H1 (cell line): ENCODE results near the gene NPNT. TPM values are rescaled to one million over a fixed set of nuclear protein-coding genes. Genes with fewer than 3 reads are reported as not detected.

Experiments
- CTCF ChIA-PET: fragments of 300-600 bp; sonication (Branson Sonifier 250); formaldehyde crosslinking; loops from one replicate; lab custom pipeline; 2021; ENCODE audit not compliant: partially characterized antibody; lab: Charles Lee
- POLR2A ChIA-PET: fragments of 300-600 bp; sonication (Branson Sonifier 250); formaldehyde crosslinking; loops from one replicate; lab custom pipeline; 2021; ENCODE audit warnings: inconsistent platforms; ENCODE audit not compliant: partially characterized antibody; lab: Charles Lee
- DNase-seq, 2 experiments: peaks; one replicate each; pipeline versions ENCODE4 v3.0.0 to v3.0.0-alpha.2; 2010 to 2022; ENCODE audit warnings: low spot score in 2 of 2, low read depth in 1 of 2, mixed read lengths in 1 of 2
- FAIRE-seq: peaks from 2 replicates; lab custom pipeline; 2011; peaks lifted over from hg19 to GRCh38; lab: Jason Lieb, UNC
- H2AFZ ChIP-seq: 2 replicates; pipeline ENCODE4 v1.8.1; 2012; ENCODE audit warnings: low read length, inconsistent platforms
- H2AK5ac ChIP-seq: 2 replicates; pipeline ENCODE4 v1.6.1; 2013; ENCODE audit warnings: low read depth, low read length
- H2BK120ac ChIP-seq: replicated peaks from 2 replicates; pipeline ENCODE3; 2013; ENCODE audit warnings: low read depth, low read length, inconsistent platforms
- H2BK12ac ChIP-seq: 2 replicates; pipeline ENCODE4 v1.6.1; 2013; ENCODE audit warnings: low read depth, low read length
- H2BK15ac ChIP-seq: 2 replicates; pipeline ENCODE4 v1.6.1; 2013; ENCODE audit warnings: low read length
- H2BK20ac ChIP-seq: 2 replicates; pipeline ENCODE4 v1.6.1; 2013; ENCODE audit warnings: low read length
- H2BK5ac ChIP-seq: 2 replicates; pipeline ENCODE4 v1.6.1; 2013; ENCODE audit warnings: low read depth, low read length
- H3K14ac ChIP-seq: 2 replicates; pipeline ENCODE4 v1.6.1; 2013; ENCODE audit warnings: inconsistent platforms; ENCODE audit not compliant: insufficient read length
- H3K18ac ChIP-seq: 2 replicates; pipeline ENCODE4 v1.6.1; 2013; ENCODE audit warnings: low read length; ENCODE audit errors: extremely low read depth
- H3K23ac ChIP-seq: 2 replicates; pipeline ENCODE4 v1.6.1; 2013; ENCODE audit warnings: inconsistent platforms; ENCODE audit not compliant: insufficient read length
- H3K23me2 ChIP-seq: 2 replicates; pipeline ENCODE4 v1.6.1; 2013; ENCODE audit warnings: low read depth, low read length
- H3K27ac ChIP-seq: 2 replicates; pipeline ENCODE4 v1.6.1; 2011; ENCODE audit warnings: low read depth, low read length, inconsistent platforms
- H3K27me3 ChIP-seq, 4 experiments: replicated peaks in 1 of 4; 1 replicate in 1 of 4; 2 replicates in 3 of 4; pipeline versions ENCODE4 v1.6.1 to v1.8.1; 2011 to 2013; ENCODE audit warnings: low read length in 3 of 4, mild to moderate bottlenecking in 3 of 4, inconsistent platforms in 2 of 4, mixed read lengths in 2 of 4, moderate library complexity in 1 of 4; ENCODE audit not compliant: control insufficient read depth in 3 of 4, insufficient read depth in 3 of 4; ENCODE audit errors: extremely low read depth in 1 of 4
- H3K36me3 ChIP-seq, 4 experiments: 2 replicates each; pipeline versions ENCODE4 v1.6.1 to v1.8.1; 2011 to 2013; ENCODE audit warnings: mild to moderate bottlenecking in 4 of 4, low read length in 3 of 4, moderate library complexity in 2 of 4, control low read depth in 1 of 4, inconsistent platforms in 1 of 4; ENCODE audit not compliant: insufficient read depth in 4 of 4, control insufficient read depth in 2 of 4
- H3K4ac ChIP-seq: replicated peaks from 2 replicates; pipeline ENCODE3; 2013; ENCODE audit warnings: low read length, low read depth, mixed read lengths, inconsistent platforms; ENCODE audit not compliant: insufficient read length
- H3K4me1 ChIP-seq, 4 experiments: replicated peaks in 1 of 4; 1 replicate in 1 of 4; 2 replicates in 3 of 4; pipeline versions ENCODE4 v1.6.1 to v1.8.1; 2011 to 2013; ENCODE audit warnings: low read length in 3 of 4, inconsistent platforms in 2 of 4, mixed read lengths in 1 of 4; ENCODE audit not compliant: insufficient read depth in 4 of 4, control insufficient read depth in 3 of 4
- H3K4me2 ChIP-seq, 2 experiments: 2 replicates each; pipeline versions ENCODE4 v1.6.1 to v1.8.1; 2011 to 2013; ENCODE audit warnings: low read depth in 2 of 2, low read length in 2 of 2, control low read depth in 1 of 2, inconsistent platforms in 1 of 2, mild to moderate bottlenecking in 1 of 2; ENCODE audit not compliant: insufficient read depth in 1 of 2
- H3K4me3 ChIP-seq, 4 experiments: fragments of 200-600, 300-600 bp in 1 of 4; sonication (generic), shearing (Covaris generic), sonication (Bioruptor Twin) in 1 of 4; 2 replicates each; pipeline versions ENCODE4 v1.5.1 to v1.8.1; 2011 to 2016; ENCODE audit warnings: low read length in 4 of 4, low read depth in 3 of 4, control low read depth in 2 of 4, inconsistent platforms in 2 of 4, mild to moderate bottlenecking in 2 of 4, mixed read lengths in 1 of 4, moderate library complexity in 1 of 4; ENCODE audit not compliant: insufficient read depth in 2 of 4; ENCODE audit errors: extremely low read depth in 1 of 4
- H3K56ac ChIP-seq: replicated peaks from 2 replicates; pipeline ENCODE3; 2013; ENCODE audit warnings: low read depth, mild to moderate bottlenecking, mixed read lengths, low read length, inconsistent platforms; ENCODE audit not compliant: insufficient read length
- H3K79me1 ChIP-seq: 2 replicates; pipeline ENCODE4 v1.6.1; 2013; ENCODE audit warnings: low read depth, low read length, control low read depth
- H3K79me2 ChIP-seq, 2 experiments: 2 replicates each; pipeline versions ENCODE4 v1.6.1 to v1.8.1; 2012 to 2013; ENCODE audit warnings: low read length in 2 of 2, mild to moderate bottlenecking in 2 of 2, inconsistent platforms in 1 of 2; ENCODE audit not compliant: insufficient read depth in 2 of 2, control insufficient read depth in 1 of 2
- H3K9ac ChIP-seq, 4 experiments: replicated peaks in 1 of 4; 1 replicate in 1 of 4; 2 replicates in 3 of 4; pipeline versions ENCODE4 v1.6.1 to v1.8.1; 2011 to 2013; ENCODE audit warnings: low read depth in 3 of 4, low read length in 3 of 4, control low read depth in 2 of 4, mild to moderate bottlenecking in 2 of 4, moderate library complexity in 2 of 4, inconsistent platforms in 1 of 4; ENCODE audit errors: extremely low read depth in 1 of 4
- H3K9me3 ChIP-seq, 2 experiments: 2 replicates each; pipeline versions ENCODE4 v1.6.1 to v1.8.1; 2012 to 2013; ENCODE audit warnings: mild to moderate bottlenecking in 2 of 2, moderate library complexity in 2 of 2, control low read depth in 1 of 2, inconsistent platforms in 1 of 2, low read depth in 1 of 2, low read length in 1 of 2, mixed read lengths in 1 of 2; ENCODE audit not compliant: insufficient read depth in 2 of 2
- H4K20me1 ChIP-seq, 2 experiments: replicated peaks in 1 of 2; 2 replicates each; pipeline versions ENCODE3 to v1.8.1; 2011 to 2013; ENCODE audit warnings: inconsistent platforms in 2 of 2, low read length in 2 of 2, mild to moderate bottlenecking in 1 of 2; ENCODE audit not compliant: insufficient read depth in 2 of 2, control insufficient read depth in 1 of 2
- H4K5ac ChIP-seq: 2 replicates; pipeline ENCODE4 v1.6.1; 2013; ENCODE audit warnings: low read length, low read depth, mixed read lengths, inconsistent platforms; ENCODE audit not compliant: insufficient read length
- H4K8ac ChIP-seq: 2 replicates; pipeline ENCODE4 v1.8.0; 2013; ENCODE audit warnings: mild to moderate bottlenecking, moderate library complexity, low read length, inconsistent platforms; ENCODE audit not compliant: insufficient read depth; ENCODE audit errors: extremely low read depth
- H4K91ac ChIP-seq: replicated peaks from 2 replicates; pipeline ENCODE3; 2013; ENCODE audit warnings: low read length, mixed read lengths, inconsistent platforms; ENCODE audit not compliant: insufficient read length
- GABPA ChIP-seq: IDR thresholded peaks from 2 replicates; pipeline ENCODE4 v1.6.1; 2011; ENCODE audit warnings: mild to moderate bottlenecking, low read length, moderate library complexity, borderline replicate concordance; ENCODE audit not compliant: insufficient read depth
- KDM4A ChIP-seq: IDR thresholded peaks from one replicate; pipeline ENCODE4 v1.7.1; 2012; ENCODE audit warnings: low read depth, mild to moderate bottlenecking, moderate library complexity, low read length, inconsistent platforms; ENCODE audit not compliant: severe bottlenecking
- MAX ChIP-seq: IDR thresholded peaks from 2 replicates; pipeline ENCODE4 v1.6.1; 2012; ENCODE audit warnings: inconsistent platforms
- POLR2AphosphoS5 ChIP-seq: IDR thresholded peaks from 2 replicates; pipeline ENCODE4 v1.6.1; 2011; ENCODE audit warnings: low read depth, low read length
- TCF12 ChIP-seq: IDR thresholded peaks from 2 replicates; pipeline ENCODE4 v1.6.1; 2011; ENCODE audit warnings: low read depth, mild to moderate bottlenecking, low read length
- ZNF274 ChIP-seq: IDR thresholded peaks from 2 replicates; pipeline ENCODE4 v1.7.0; 2012; ENCODE audit warnings: low read length, borderline replicate concordance; ENCODE audit errors: extremely low read depth
- WGBS, 2 experiments: shearing (Covaris generic) in 1 of 2; methylation state at CpG; one replicate each; pipeline versions ENCODE4 v1.1.6 to v1.1.7; 2013 to 2015; ENCODE audit warnings: low lambda C conversion rate in 2 of 2, mixed read lengths in 2 of 2, inconsistent platforms in 1 of 2, low coverage in 1 of 2, missing lambda C conversion rate in 1 of 2; ENCODE audit not compliant: insufficient replicate concordance in 2 of 2, insufficient coverage in 1 of 2, insufficient read length in 1 of 2; ENCODE audit errors: extremely low coverage in 1 of 2, missing lambda C conversion rate in 1 of 2; 5-methylcytosine and 5-hydroxymethylcytosine counted together
- polyA plus RNA-seq, 7 experiments: library from polyadenylated mRNA; depleted of rRNA in 3 of 7; stranded (reverse) in 5 of 7; unstranded in 2 of 7; fragments of >200 nt in 5 of 7; fragments of 200-250 nt in 2 of 7; gene quantifications; 1 replicate in 5 of 7; 2 replicates in 1 of 7; 4 replicates in 1 of 7; pipeline versions ENCODE4 v1.2.1 to v1.2.3, GENCODE V29; 2011 to 2013; ENCODE audit warnings: missing spikeins in 2 of 7, mixed read lengths in 2 of 7
- total RNA-seq: library from RNA; stranded (reverse); fragmentation: NEBNext Ultra II Directional; extraction: Animal tissue kit (Norgen Biotek cat#: 25700); gene quantifications from 2 replicates; pipeline ENCODE4 v1.2.1, GENCODE V29; 2021

The NPNT gene
- total and polyA plus RNA-seq, 2 of the 8 experiments (the other 6 are each of a cell fraction or from before 2014, with no cell fraction given): 0.24 to 0.97 TPM

- H4K8ac ChIP-seq: no peak overlapping the region
- no peak overlapping the region for H3K18ac ChIP-seq
- no peaks in the 10 kb centered on the region for H3K4me1 ChIP-seq
- no peaks in the 10 kb centered on the region for H3K27me3 ChIP-seq
- POLR2A ChIA-PET: no interaction called here
- H3K4ac ChIP-seq: no peak overlapping the region
- no peak overlapping the region; a peak in 1 of 7 replicates for H3K9ac ChIP-seq
- no peak for DNase-seq
- no peaks in the 10 kb centered on the region for H3K79me2 ChIP-seq
- H3K14ac ChIP-seq: no peak overlapping the region
- H3K23me2 ChIP-seq: no peaks in the 10 kb centered on the region
- H2BK120ac ChIP-seq: no peak overlapping the region
- no peak overlapping the region for H2AK5ac ChIP-seq
- FAIRE-seq: no peak
- H3K36me3 ChIP-seq: no peaks in the 10 kb centered on the region
- no peak overlapping the region for H3K56ac ChIP-seq
- no peak overlapping the region for H2AFZ ChIP-seq
- H4K20me1 ChIP-seq: no peaks in the 10 kb centered on the region
- H3K4me3 ChIP-seq: no peak overlapping the region
- H2BK20ac ChIP-seq: no peak overlapping the region
- CTCF ChIA-PET: interaction anchor here (0.5 kb wide), 1 partner anchor 9 kb away, joined by 3 read pairs; no protein-coding TSS in a partner anchor
- no peak overlapping the region for H4K91ac ChIP-seq
- H3K9me3 ChIP-seq: no peaks in the 10 kb centered on the region
- no peak overlapping the region for H3K27ac ChIP-seq
- H4K5ac ChIP-seq: no peak overlapping the region
- no peak overlapping the region for H3K4me2 ChIP-seq
- 84% methylated on average over 5 of the region's 5 CpGs; no CpG with 5 or more reads in 1 of the 2 experiments for WGBS, 2 experiments
- no peak overlapping the region for H2BK5ac ChIP-seq
- H3K79me1 ChIP-seq: no peaks in the 10 kb centered on the region
- no peak overlapping the region for H3K23ac ChIP-seq
- no peak overlapping the region for H2BK15ac ChIP-seq
- TF ChIP-seq GABPA (no peak), MAX (no peak), TCF12 (no peak), POLR2AphosphoS5 (no peak), ZNF274 (no peak), KDM4A (no peak)
- no peak overlapping the region for H2BK12ac ChIP-seq
Observed at GRCh38 chr4:105950701-105951100, 55.4 kb downstream of the NPNT start.
